Endometrial microvascular endothelial cells (primary cell): ENCODE measurements around the gene ST7. TPM values are rescaled to one million over a fixed set of nuclear protein-coding genes. Genes with fewer than 3 reads are reported as not detected.

Experiments
- in situ Hi-C: cut with HindIII; loops from 2 replicates; pipeline ENCODE4 v1.10.0; 2017; ENCODE audit warnings: low sequenced_read_pairs, low pct_unique_long_range_greater_than_20kb; ENCODE audit errors: inconsistent ontology term
- total RNA-seq: library from RNA; depleted of rRNA; stranded (reverse); fragments of >200 nt; gene quantifications from one replicate; pipeline ENCODE4 v1.2.3, GENCODE V29; 2015; ENCODE audit errors: inconsistent ontology term

ST7 gene
- total RNA-seq, 1 donor from 2014 or later = 24.0 TPM

GRCh38 chr7:117188949-117189592, 235.8 kb downstream of the ST7 start:
- in situ Hi-C loops = no loop called here

GRCh38 chr7:117190104-117190503, 236.8 kb downstream of the ST7 start:
- in situ Hi-C loops = no loop called here

- in situ Hi-C loops = no loop called here
These were observed 237.6 kb downstream of the ST7 start for GRCh38 chr7:117190746-117191435.

- in situ Hi-C loops = no loop called here
These were observed 238.8 kb downstream of the ST7 start for GRCh38 chr7:117192108-117192507.

GRCh38 chr7:117193564-117193963, 240.3 kb downstream of the ST7 start:
- in situ Hi-C loops = no loop called here

GRCh38 chr7:117194445-117194844, 241.1 kb downstream of the ST7 start:
- in situ Hi-C loops = no loop called here

- in situ Hi-C loops = no loop called here
These were observed 242.2 kb downstream of the ST7 start for GRCh38 chr7:117195361-117196029.

- in situ Hi-C loops = no loop called here
These were observed 246.8 kb downstream of the ST7 start for GRCh38 chr7:117200132-117200531.

- in situ Hi-C loops = no loop called here
These were observed 247.6 kb downstream of the ST7 start for GRCh38 chr7:117200786-117201458.

GRCh38 chr7:117202511-117202910, 249.2 kb downstream of the ST7 start:
- in situ Hi-C loops = no loop called here

GRCh38 chr7:117203205-117203604, 249.9 kb downstream of the ST7 start:
- in situ Hi-C loops = no loop called here

GRCh38 chr7:117205873-117206272, 252.6 kb downstream of the ST7 start:
- in situ Hi-C loops = no loop called here

GRCh38 chr7:117208257-117208656, 255.0 kb downstream of the ST7 start:
- in situ Hi-C loops = no loop called here

GRCh38 chr7:117210397-117210796, 257.1 kb downstream of the ST7 start:
- in situ Hi-C loops = no loop called here

GRCh38 chr7:117210908-117211307, 257.6 kb downstream of the ST7 start:
- in situ Hi-C loops = no loop called here

GRCh38 chr7:117211614-117212013, 258.3 kb downstream of the ST7 start:
- in situ Hi-C loops = no loop called here

- in situ Hi-C loops = no loop called here
These were observed 259.9 kb downstream of the ST7 start for GRCh38 chr7:117212969-117213877.

GRCh38 chr7:117216010-117216409, 262.7 kb downstream of the ST7 start:
- in situ Hi-C loops = no loop called here
